Panc1 (cell line): Measurements from ENCODE around the gene SMCO1. TPM values are rescaled to one million over a fixed set of nuclear protein-coding genes. Genes with fewer than 3 reads are reported as not detected.
"Not testable (repeated sequence)": the region's sequence is repeated elsewhere in the genome, so short reads cannot be mapped to it uniquely, and the experiment has no call there.

Source experiments
- ATAC-seq: fragments of 200-7000 bp; cut with Tn5 transposase; 2 replicates; pipeline ENCODE4 v1.9.1; 2020; ENCODE audit warnings: mild to moderate bottlenecking, moderate library complexity
- BruUV-seq: library from RNA; stranded (reverse); fragments of 400-500 nt; replicated peaks from 2 replicates; lab custom pipeline; 2021; lab: Mats Ljungman, UMichigan
- CTCF ChIA-PET: fragments of 300-600 bp; sonication (Branson Sonifier 250); formaldehyde crosslinking; loops from one replicate; lab custom pipeline; 2022; ENCODE audit warnings: antibody characterized with exemption; lab: Charles Lee
- POLR2A ChIA-PET: fragments of 300-600 bp; sonication (Branson Sonifier 250); formaldehyde crosslinking; loops from one replicate; lab custom pipeline; 2022; ENCODE audit warnings: antibody characterized with exemption; lab: Charles Lee
- DNase-seq: peaks from one replicate; pipeline ENCODE4 v3.0.0-alpha.2; 2010; ENCODE audit warnings: low read depth, low spot score
- H3K27ac ChIP-seq: 2 replicates; pipeline ENCODE4 v1.5.1; 2011; ENCODE audit warnings: mild to moderate bottlenecking, low read length, inconsistent platforms
- H3K27me3 ChIP-seq: fragments of 200-500 bp; sonication (Bioruptor generic); 2 replicates; pipeline ENCODE4 v1.6.0; 2014; ENCODE audit warnings: low read length, inconsistent platforms; ENCODE audit not compliant: control insufficient read depth, insufficient read depth
- H3K36me3 ChIP-seq: fragments of 200-500 bp; sonication (Bioruptor generic); 2 replicates; pipeline ENCODE4 v1.5.1; 2014; ENCODE audit warnings: inconsistent platforms, mild to moderate bottlenecking, low read length, moderate library complexity; ENCODE audit not compliant: control insufficient read depth, insufficient read depth
- H3K4me1 ChIP-seq: 2 replicates; pipeline ENCODE4 v1.5.1; 2011; ENCODE audit warnings: inconsistent platforms, mild to moderate bottlenecking, low read length, moderate library complexity; ENCODE audit not compliant: control insufficient read depth, insufficient read depth
- H3K4me3 ChIP-seq, 2 experiments: 2 replicates each; pipeline ENCODE4 v1.5.1; 2011 to 2012; ENCODE audit warnings: low read depth in 2 of 2, low read length in 2 of 2, mild to moderate bottlenecking in 2 of 2, inconsistent platforms in 1 of 2, moderate library complexity in 1 of 2
- H3K9me3 ChIP-seq: fragments of 200-500 bp; sonication (Bioruptor generic); 2 replicates; pipeline ENCODE4 v1.5.1; 2014; ENCODE audit warnings: low read depth, mild to moderate bottlenecking, inconsistent platforms, low read length, moderate library complexity; ENCODE audit not compliant: control insufficient read depth, insufficient read depth
- CTCF ChIP-seq: fragments of 450-650 bp; IDR thresholded peaks from 2 replicates; pipeline ENCODE4 v1.5.1; 2017; ENCODE audit warnings: mild to moderate bottlenecking
- POLR2AphosphoS5 ChIP-seq: IDR thresholded peaks from 2 replicates; pipeline ENCODE4 v1.6.1; 2012; ENCODE audit warnings: mild to moderate bottlenecking, low read depth, low read length, moderate library complexity
- REST ChIP-seq, 2 experiments: IDR thresholded peaks; 2 replicates each; pipeline ENCODE4 v1.6.1; 2011 to 2012; ENCODE audit warnings: low read depth in 2 of 2, control low read depth in 1 of 2, low read length in 1 of 2, mild to moderate bottlenecking in 1 of 2, moderate library complexity in 1 of 2; ENCODE audit not compliant: insufficient read depth in 1 of 2
- SIN3A ChIP-seq: IDR thresholded peaks from 2 replicates; pipeline ENCODE4 v1.6.1; 2012; ENCODE audit warnings: low read depth, mild to moderate bottlenecking, low read length, moderate library complexity, borderline replicate concordance; ENCODE audit not compliant: insufficient read depth
- TCF7L2 ChIP-seq: IDR thresholded peaks from 2 replicates; pipeline ENCODE4 v1.6.1; 2011; ENCODE audit warnings: mild to moderate bottlenecking, low read depth, low read length, inconsistent platforms
- in situ Hi-C: cut with HindIII; loops from 2 replicates; pipeline ENCODE4 v1.10.0; 2016; ENCODE audit warnings: low sequenced_read_pairs, low pct_unique_long_range_greater_than_20kb
- intact Hi-C: fragments of 100-400 bp; cut with micrococcal nuclease; formaldehyde crosslinking; loops from one replicate; pipeline ENCODE4 v1.10.0; 2022; ENCODE audit not compliant: unreplicated experiment
- total RNA-seq: library from RNA; stranded (reverse); gene quantifications from one replicate; pipeline ENCODE4 v1.2.1, GENCODE V29; 2021; ENCODE audit not compliant: unreplicated experiment

SMCO1 gene
- total RNA-seq, 1 experiment from 2014 or later: not detected

- ChIA-PET CTCF (no interaction called here), POLR2A (no interaction called here)
- Histone ChIP-seq H3K27ac (no peak overlapping the region), H3K9me3 (no peaks in the 10 kb centered on the region), H3K4me1 (no peaks in the 10 kb centered on the region), H3K27me3 (no peaks in the 10 kb centered on the region), H3K4me3 (no peak overlapping the region), H3K36me3 (peaks cover 12% of the 10 kb centered on the region)
- BruUV-seq: no TSS peak
- TF ChIP-seq REST (IDR thresholded peaks at IDR 0.05; ENCODE audit: insufficient read depth in 1 of 2, low read depth in 2 of 2, low read length in 1 of 2) (no peak), TCF7L2 (no peak), CTCF (no peak), POLR2AphosphoS5 (no peak), SIN3A (no peak)
- ATAC-seq (no peak), DNase-seq (no peak)
- in situ Hi-C loops: no loop called here
- intact Hi-C loops: no loop called here
These were observed 42.9 kb downstream of the SMCO1 start for GRCh38 chr3:196472286-196472685.

- Histone ChIP-seq H3K9me3 (no peaks in the 10 kb centered on the region), H3K4me1 (no peaks in the 10 kb centered on the region), H3K27ac (no peak overlapping the region), H3K4me3 (no peak overlapping the region), H3K36me3 (peaks cover 12% of the 10 kb centered on the region), H3K27me3 (no peaks in the 10 kb centered on the region)
- no TSS peak for BruUV-seq
- no peak for TF ChIP-seq SIN3A
- no peak for TF ChIP-seq TCF7L2
- TF ChIP-seq CTCF: no peak
- TF ChIP-seq REST (IDR thresholded peaks at IDR 0.05; ENCODE audit: insufficient read depth in 1 of 2, low read depth in 2 of 2, low read length in 1 of 2): no peak
- TF ChIP-seq POLR2AphosphoS5: no peak
- ATAC-seq (peak; percentile 34; the same call in 1 of the 2 replicates), DNase-seq (no peak)
- POLR2A ChIA-PET: no interaction called here
- in situ Hi-C loops (no loop called here), intact Hi-C loops (no loop called here)
- CTCF ChIA-PET: no interaction called here
These were observed 43.6 kb downstream of the SMCO1 start for GRCh38 chr3:196471551-196471950.

- H3K9me3 ChIP-seq, H3K27me3 ChIP-seq, CTCF ChIA-PET, DNase-seq, H3K4me3 ChIP-seq, intact Hi-C loops, ATAC-seq, in situ Hi-C loops, H3K27ac ChIP-seq, POLR2A ChIA-PET, H3K4me1 ChIP-seq, BruUV-seq: not testable (repeated sequence)
- peaks cover 12% of the 10 kb centered on the region for H3K36me3 ChIP-seq
These were observed 45.0 kb downstream of the SMCO1 start for GRCh38 chr3:196470182-196470581.
